Esophagus squamous epithelium (tissue), 5 donors: ENCODE data around the gene SCGB1D2. TPM values are rescaled to one million over a fixed set of nuclear protein-coding genes. Genes with fewer than 3 reads are reported as not detected.
"Not testable (repeated sequence)": the region's sequence is repeated elsewhere in the genome, so short reads cannot be mapped to it uniquely, and the experiment has no call there.

Source experiments
- DNase-seq: peaks from one replicate; lab custom pipeline; 2025; lab: John Stamatoyannopoulos, UW
- H3K27ac ChIP-seq, 4 donors: fragments of 200-600 bp; sonication (generic); one replicate each; pipeline ENCODE4 v1.5.1; 2016 to 2019; ENCODE audit warnings: mild to moderate bottlenecking in 1 of 4
- H3K27me3 ChIP-seq, 4 donors: fragments of 200-600 bp; sonication (generic); 1 replicate in 3 of 4; 2 replicates in 1 of 4; pipeline versions ENCODE4 v1.5.1 to v1.6.0; 2017 to 2021; ENCODE audit warnings: antibody characterized with exemption in 1 of 4
- H3K36me3 ChIP-seq, 3 donors: fragments of 200-600 bp; sonication (generic); one replicate each; pipeline ENCODE4 v1.5.1; 2016 to 2019
- H3K4me1 ChIP-seq, 3 donors: fragments of 200-600 bp; sonication (generic); one replicate each; pipeline ENCODE4 v1.5.1; 2017 to 2019
- H3K4me3 ChIP-seq, 4 donors: fragments of 200-600 bp; sonication (generic); 1 replicate in 3 of 4; 2 replicates in 1 of 4; pipeline ENCODE4 v1.5.1; 2016 to 2019; ENCODE audit warnings: mild to moderate bottlenecking in 2 of 4, moderate library complexity in 1 of 4
- H3K9me3 ChIP-seq, 3 donors: fragments of 200-600 bp; sonication (generic); one replicate each; pipeline ENCODE4 v1.5.1; 2016 to 2019
- POLR2A ChIP-seq, 4 donors: fragments of 450-650 bp; IDR thresholded peaks; one replicate each; pipeline ENCODE4 v1.6.1; 2017; ENCODE audit warnings: antibody characterized with exemption in 4 of 4, mild to moderate bottlenecking in 4 of 4, moderate library complexity in 3 of 4
- WGBS, 2 donors: methylation state at CpG; one replicate each; pipeline ENCODE4 v1.1.5; 2018; 5-methylcytosine and 5-hydroxymethylcytosine counted together
- intact Hi-C: fragments of 100-400 bp; cut with DNase I; formaldehyde crosslinking; loops from one replicate; pipeline ENCODE4 v1.15.0; 2022
- total RNA-seq, 4 donors: library from RNA; depleted of rRNA; stranded (reverse); fragments of >200 nt; gene quantifications; one replicate each; pipeline ENCODE4 v1.1.0, GENCODE V29; 2016
- TF ChIP-seq, protein P1 (sequence below), 6 experiments: fragments of 450-650 bp in 4 of 6; fragments of 200-600 bp in 2 of 6; sonication (generic) in 2 of 6; IDR thresholded peaks; one replicate each; pipeline ENCODE4 v1.5.1; 2016 to 2019; ENCODE audit warnings: antibody characterized with exemption in 6 of 6, mild to moderate bottlenecking in 4 of 6, moderate library complexity in 4 of 6
- donor health status: DM: yes; HTN: yes; CAD: no.

The SCGB1D2 gene
- total RNA-seq, 4 donors from 2014 or later: 1.5 TPM; not detected in 3

DNA sequence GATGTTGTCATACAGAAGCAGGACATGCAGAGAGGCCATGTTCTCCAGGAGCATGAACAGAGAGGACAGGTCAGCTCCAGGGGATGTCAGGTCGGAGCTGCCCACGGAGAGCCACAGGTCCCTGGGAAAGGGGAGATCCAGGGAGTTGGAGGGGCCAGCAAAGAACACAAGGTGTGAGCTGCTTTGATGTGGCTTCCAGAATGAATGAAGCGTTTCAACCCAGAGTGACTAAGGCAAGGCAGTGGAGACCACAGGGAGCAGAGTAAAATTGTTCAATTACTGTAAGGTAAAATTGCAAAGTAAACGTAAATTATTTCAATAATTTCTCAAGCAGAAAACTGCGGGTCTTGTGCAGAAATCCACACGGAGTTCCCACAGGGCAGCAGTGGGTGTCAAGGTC lies 39.1 kb upstream of the SCGB1D2 start:
- intact Hi-C loops: no loop called here
- H3K36me3 ChIP-seq: no peaks in the 10 kb centered on the region
- H3K27me3 ChIP-seq: peaks cover 0 to 30% (median 0%) of the 10 kb centered on the region in 4 donors
- no peak for TF ChIP-seq POLR2A (IDR thresholded peaks at IDR 0.05)
- TF ChIP-seq, protein P1, sequence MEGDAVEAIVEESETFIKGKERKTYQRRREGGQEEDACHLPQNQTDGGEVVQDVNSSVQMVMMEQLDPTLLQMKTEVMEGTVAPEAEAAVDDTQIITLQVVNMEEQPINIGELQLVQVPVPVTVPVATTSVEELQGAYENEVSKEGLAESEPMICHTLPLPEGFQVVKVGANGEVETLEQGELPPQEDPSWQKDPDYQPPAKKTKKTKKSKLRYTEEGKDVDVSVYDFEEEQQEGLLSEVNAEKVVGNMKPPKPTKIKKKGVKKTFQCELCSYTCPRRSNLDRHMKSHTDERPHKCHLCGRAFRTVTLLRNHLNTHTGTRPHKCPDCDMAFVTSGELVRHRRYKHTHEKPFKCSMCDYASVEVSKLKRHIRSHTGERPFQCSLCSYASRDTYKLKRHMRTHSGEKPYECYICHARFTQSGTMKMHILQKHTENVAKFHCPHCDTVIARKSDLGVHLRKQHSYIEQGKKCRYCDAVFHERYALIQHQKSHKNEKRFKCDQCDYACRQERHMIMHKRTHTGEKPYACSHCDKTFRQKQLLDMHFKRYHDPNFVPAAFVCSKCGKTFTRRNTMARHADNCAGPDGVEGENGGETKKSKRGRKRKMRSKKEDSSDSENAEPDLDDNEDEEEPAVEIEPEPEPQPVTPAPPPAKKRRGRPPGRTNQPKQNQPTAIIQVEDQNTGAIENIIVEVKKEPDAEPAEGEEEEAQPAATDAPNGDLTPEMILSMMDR (IDR thresholded peaks at IDR 0.05): no peak
- WGBS, 2 donors: 62 to 71% methylated on average over 6 of the region's 6 CpGs
- H3K27ac ChIP-seq: no peak overlapping the region
- no peaks in the 10 kb centered on the region for H3K9me3 ChIP-seq
- H3K4me1 ChIP-seq: peaks cover 0 to 7% (median 0%) of the 10 kb centered on the region in 3 donors
- DNase-seq: no peak
- H3K4me3 ChIP-seq: no peak overlapping the region

GRCh38 chr11:62204430-62204829 lies 37.6 kb upstream of the SCGB1D2 start:
- WGBS, 2 donors: 72 to 88% methylated on average over 4 of the region's 5 CpGs
- intact Hi-C loops: no loop called here
- TF ChIP-seq, protein P1 (IDR thresholded peaks at IDR 0.05): no peak
- TF ChIP-seq POLR2A (IDR thresholded peaks at IDR 0.05): no peak
- Histone ChIP-seq H3K4me1 (peaks cover 0 to 18% (median 0%) of the 10 kb centered on the region in 3 donors), H3K4me3 (no peak overlapping the region), H3K27ac (no peak overlapping the region), H3K27me3 (peaks cover 0 to 23% (median 0%) of the 10 kb centered on the region in 4 donors), H3K9me3 (no peaks in the 10 kb centered on the region), H3K36me3 (no peaks in the 10 kb centered on the region)
- no peak for DNase-seq

- H3K27me3 ChIP-seq: peaks cover 0 to 24% (median 0%) of the 10 kb centered on the region in 4 donors
- H3K27ac ChIP-seq: no peak overlapping the region
- WGBS, 2 donors: 81 to 87% methylated on average over 3 to 5 of the region's 7 CpGs
- no peaks in the 10 kb centered on the region for H3K9me3 ChIP-seq
- TF ChIP-seq, protein P1 (IDR thresholded peaks at IDR 0.05): no peak
- TF ChIP-seq POLR2A (IDR thresholded peaks at IDR 0.05): no peak
- DNase-seq: no peak
- H3K4me3 ChIP-seq: no peak overlapping the region
- intact Hi-C loops: no loop called here
- H3K4me1 ChIP-seq: peaks cover 0 to 18% (median 0%) of the 10 kb centered on the region in 3 donors
- no peaks in the 10 kb centered on the region for H3K36me3 ChIP-seq
These were observed 36.6 kb upstream of the SCGB1D2 start for GRCh38 chr11:62205441-62205840.

DNA sequence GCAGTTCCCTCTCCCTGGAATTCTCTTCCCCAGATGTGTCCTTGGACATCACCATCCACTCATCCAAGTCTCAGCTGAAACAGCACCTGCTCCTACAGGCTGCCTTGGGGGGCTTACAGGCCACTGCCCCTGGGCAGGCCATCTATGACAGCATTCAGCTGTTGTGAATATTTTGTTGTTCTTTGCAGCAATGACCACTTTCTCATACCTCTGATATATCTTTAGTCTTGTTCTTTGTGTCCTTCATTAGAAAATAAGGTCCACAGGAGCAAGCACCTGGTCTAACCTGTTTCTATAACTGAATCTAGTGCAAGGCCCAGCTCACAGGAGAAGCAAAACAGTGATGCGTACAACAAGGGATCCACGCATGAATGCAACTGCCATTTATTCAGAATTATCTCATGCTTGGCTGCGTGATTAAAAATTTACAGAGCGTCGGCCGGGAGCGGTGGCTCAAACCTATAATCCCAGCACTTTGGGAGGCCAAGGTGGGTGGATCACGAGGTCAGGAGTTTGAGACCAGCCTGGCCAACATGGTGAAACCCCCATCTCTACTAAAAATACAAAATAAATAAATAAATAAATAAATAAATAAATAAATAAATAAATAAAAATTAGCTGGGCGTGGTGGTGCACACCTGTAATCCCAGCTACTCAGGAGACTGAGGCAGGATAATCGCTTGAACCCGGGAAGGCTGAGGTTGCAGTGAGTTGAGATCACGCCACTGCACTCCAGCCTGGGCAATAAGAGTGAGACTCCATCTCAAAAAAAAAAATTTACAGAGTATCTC lies 35.6 kb upstream of the SCGB1D2 start:
- Histone ChIP-seq H3K27ac (peak overlapping the region in 1 of 4 donors; percentile 6), H3K27me3 (peaks cover 0 to 25% (median 0%) of the 10 kb centered on the region in 4 donors), H3K4me1 (peaks cover 0 to 18% (median 0%) of the 10 kb centered on the region in 3 donors)
- H3K4me3 ChIP-seq, DNase-seq, H3K9me3 ChIP-seq, intact Hi-C loops, H3K36me3 ChIP-seq: not testable (repeated sequence)
- WGBS, 2 donors: 71 to 79% methylated on average over 12 of the region's 12 CpGs

DNA sequence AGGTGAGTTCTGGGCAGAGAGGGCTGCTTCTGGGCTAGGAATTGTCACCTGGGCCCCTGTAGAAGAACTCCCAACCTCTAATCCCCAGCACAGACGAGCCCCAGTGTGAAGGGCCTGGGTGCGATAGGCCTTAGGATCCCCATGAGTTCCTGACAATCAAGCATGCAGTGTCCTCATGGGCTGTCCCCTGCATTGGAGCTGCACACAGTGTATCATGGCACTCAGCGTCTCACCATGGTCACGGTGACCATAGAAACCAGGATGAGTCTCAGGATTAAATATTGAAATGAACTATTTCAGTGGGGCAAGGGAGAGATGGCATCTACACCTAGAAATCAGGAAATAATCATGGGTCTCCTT lies 33.3 kb upstream of the SCGB1D2 start:
- Histone ChIP-seq H3K27ac (no peak overlapping the region), H3K9me3 (no peaks in the 10 kb centered on the region), H3K4me1 (peaks cover 0 to 18% (median 0%) of the 10 kb centered on the region in 3 donors), H3K27me3 (peaks cover 0 to 25% (median 0%) of the 10 kb centered on the region in 4 donors), H3K36me3 (no peaks in the 10 kb centered on the region), H3K4me3 (no peak overlapping the region)
- WGBS, 2 donors: 69 to 71% methylated on average over 2 to 3 of the region's 4 CpGs
- no peak for DNase-seq
- intact Hi-C loops: no loop called here
- no peak for TF ChIP-seq POLR2A (IDR thresholded peaks at IDR 0.05)
- TF ChIP-seq, protein P1 (IDR thresholded peaks at IDR 0.05): no peak
